ENCODE results near the gene NHSL2.

Gene NHSL2

DNA sequence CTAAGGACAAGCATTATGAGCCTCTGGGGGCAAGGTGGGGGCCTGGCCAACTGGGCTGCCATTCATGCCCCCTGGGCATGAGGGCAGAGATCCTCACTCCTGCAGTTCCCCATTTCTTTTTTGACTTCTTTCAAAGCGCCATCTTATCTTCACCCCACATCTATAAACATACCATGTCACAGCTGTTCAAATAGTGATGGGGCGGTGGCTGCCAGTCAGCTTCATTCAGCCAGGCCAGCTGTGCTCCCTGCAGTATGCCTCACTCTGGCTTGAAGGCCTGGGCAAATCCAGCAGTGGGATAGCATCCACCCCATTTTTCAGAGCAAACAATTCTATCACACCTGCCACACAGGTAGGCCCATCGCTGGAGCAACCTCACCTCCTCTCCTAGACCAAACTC lies 85.5 kb downstream of the NHSL2 start:
- no peak overlapping the region for H3K9ac ChIP-seq (ENCODE audit: low read length)
- H3K4me3 ChIP-seq (ENCODE audit: low read length) = no peak overlapping the region
- H3K27ac ChIP-seq (ENCODE audit: low read depth, low read length) = no peak overlapping the region
- no peaks in the 10 kb centered on the region for H3K4me1 ChIP-seq (ENCODE audit: control insufficient read depth, insufficient read depth, low read length)
- H3K36me3 ChIP-seq (ENCODE audit: control insufficient read depth, insufficient read depth, low read length) = no peaks in the 10 kb centered on the region
- H3K27me3 ChIP-seq (ENCODE audit: control insufficient read depth, insufficient read depth, low read length) = peaks cover 2% of the 10 kb centered on the region

DNA sequence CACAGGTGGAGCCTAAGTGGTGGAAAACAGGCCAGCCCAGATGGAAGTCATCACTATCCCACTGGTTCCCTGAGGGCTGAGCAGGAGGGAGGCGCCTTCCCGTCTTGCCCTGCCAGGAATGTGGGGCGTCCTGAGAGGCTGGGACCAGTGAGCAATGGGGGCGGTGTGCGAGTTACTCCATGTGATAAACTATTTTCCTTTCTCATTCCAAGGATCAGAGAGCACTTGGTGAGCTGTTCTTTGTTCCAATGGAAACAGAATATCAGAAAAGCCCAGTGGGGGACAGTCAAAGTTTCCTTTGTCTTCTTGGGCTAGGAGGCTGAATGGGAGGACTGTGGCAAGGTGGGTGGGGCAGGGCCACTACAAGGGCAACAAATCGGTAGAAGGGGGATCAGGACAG lies 86.2 kb downstream of the NHSL2 start:
- Histone ChIP-seq H3K4me3 (ENCODE audit: low read length) (no peak overlapping the region), H3K36me3 (ENCODE audit: control insufficient read depth, insufficient read depth, low read length) (no peaks in the 10 kb centered on the region), H3K27me3 (ENCODE audit: control insufficient read depth, insufficient read depth, low read length) (peaks cover 2% of the 10 kb centered on the region), H3K4me1 (ENCODE audit: control insufficient read depth, insufficient read depth, low read length) (no peaks in the 10 kb centered on the region), H3K9ac (ENCODE audit: low read length) (no peak overlapping the region), H3K27ac (ENCODE audit: low read depth, low read length) (no peak overlapping the region)

DNA sequence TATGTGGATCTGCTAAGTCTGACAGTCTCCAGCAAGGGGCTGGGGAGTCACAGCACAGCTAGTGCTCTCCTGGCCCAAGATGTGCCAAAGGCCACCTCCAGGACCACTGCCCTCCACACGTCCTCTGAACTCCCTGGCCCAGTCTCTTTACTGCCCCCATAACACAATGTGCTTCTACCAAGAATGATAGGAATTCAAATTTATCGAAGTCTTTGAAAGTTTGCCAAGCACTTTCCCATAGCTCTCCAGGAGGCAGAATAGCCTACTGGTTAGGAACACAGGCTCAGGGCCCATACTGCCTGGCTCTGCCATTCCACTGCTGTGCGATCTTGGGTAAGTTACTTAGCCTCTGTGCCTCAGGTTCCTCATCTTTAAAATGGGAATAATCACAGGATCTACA lies 86.7 kb downstream of the NHSL2 start:
- Histone ChIP-seq H3K4me1 (ENCODE audit: control insufficient read depth, insufficient read depth, low read length) (no peaks in the 10 kb centered on the region), H3K27me3 (ENCODE audit: control insufficient read depth, insufficient read depth, low read length) (peaks cover 2% of the 10 kb centered on the region), H3K9ac (ENCODE audit: low read length) (no peak overlapping the region), H3K27ac (ENCODE audit: low read depth, low read length) (no peak overlapping the region), H3K36me3 (ENCODE audit: control insufficient read depth, insufficient read depth, low read length) (no peaks in the 10 kb centered on the region), H3K4me3 (ENCODE audit: low read length) (no peak overlapping the region)

DNA sequence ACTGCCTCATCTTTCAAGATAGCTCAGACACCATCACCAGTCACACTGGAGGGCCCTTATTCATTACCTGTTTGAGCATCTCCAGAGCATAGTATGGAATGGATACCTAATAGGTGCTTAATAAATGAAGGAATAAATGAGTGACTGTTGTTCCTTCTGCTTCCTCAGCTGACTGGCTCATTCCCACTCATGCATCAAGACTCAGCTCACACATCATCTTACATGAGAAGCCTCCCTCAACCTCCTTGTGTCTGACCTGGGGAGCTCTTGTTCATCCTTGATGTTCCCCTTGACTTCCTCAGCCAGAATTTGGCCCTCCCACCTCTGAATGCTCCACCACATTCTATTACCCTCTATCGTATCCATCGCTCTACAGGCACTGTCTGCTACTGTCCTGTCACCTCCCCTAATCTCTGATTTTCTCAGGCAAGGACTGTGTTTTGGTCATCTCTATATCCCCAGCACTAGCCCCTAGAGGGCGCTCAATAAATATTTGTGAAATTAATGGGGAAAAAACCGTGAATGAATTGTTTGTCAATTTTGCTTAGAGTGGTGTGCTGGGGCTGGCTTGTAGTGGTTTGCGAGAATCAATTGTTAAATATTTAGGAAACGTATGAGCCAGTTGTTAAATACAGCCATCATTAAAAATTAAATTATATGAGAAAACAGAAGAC lies 88.3 kb downstream of the NHSL2 start:
- no peak overlapping the region for H3K9ac ChIP-seq (ENCODE audit: low read length)
- no peak overlapping the region for H3K27ac ChIP-seq (ENCODE audit: low read depth, low read length)
- H3K4me1 ChIP-seq (ENCODE audit: control insufficient read depth, insufficient read depth, low read length) = no peaks in the 10 kb centered on the region
- no peak overlapping the region for H3K4me3 ChIP-seq (ENCODE audit: low read length)
- no peaks in the 10 kb centered on the region for H3K36me3 ChIP-seq (ENCODE audit: control insufficient read depth, insufficient read depth, low read length)
- peaks cover 2% of the 10 kb centered on the region for H3K27me3 ChIP-seq (ENCODE audit: control insufficient read depth, insufficient read depth, low read length)

DNA sequence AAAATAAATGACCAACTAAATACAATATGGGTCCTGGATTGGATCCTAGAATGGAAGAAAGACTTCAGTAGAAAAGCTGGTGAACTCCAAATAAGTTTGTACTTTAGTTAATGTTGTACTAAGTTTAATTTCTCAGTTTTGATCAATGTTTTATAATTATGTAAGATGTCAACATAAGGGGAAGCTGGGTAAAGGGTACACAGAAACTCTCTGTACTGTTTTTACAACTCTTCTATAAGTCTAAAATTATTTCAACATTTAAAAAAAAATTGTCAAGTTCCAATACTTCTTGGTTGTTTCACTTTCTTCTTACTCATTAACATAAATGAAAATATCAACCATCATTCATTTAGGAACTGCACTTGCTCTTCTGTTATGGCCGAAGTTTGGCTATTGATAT lies 88.9 kb downstream of the NHSL2 start:
- H3K9ac ChIP-seq (ENCODE audit: low read length) = no peak overlapping the region

DNA sequence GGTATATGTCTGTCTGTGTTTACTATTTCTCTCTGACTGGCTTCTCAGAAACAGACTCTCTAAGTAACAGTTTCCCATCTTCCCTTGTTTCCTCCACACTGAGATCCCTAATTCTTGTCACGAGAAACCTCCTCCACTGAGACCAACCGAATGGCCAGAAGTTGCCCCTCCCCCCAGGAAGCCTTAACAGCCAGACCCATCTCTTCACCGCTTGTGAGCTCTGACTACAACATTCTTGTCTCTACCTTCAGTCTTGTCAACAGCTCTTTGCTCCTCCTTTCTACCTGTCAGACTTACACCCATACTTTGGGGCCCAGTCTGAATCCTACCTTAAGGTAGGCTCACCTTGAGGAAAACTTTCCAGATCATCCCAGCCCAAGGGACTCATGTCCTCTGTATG lies 90.8 kb downstream of the NHSL2 start:
- H3K9ac ChIP-seq (ENCODE audit: low read length) = no peak overlapping the region
- H3K4me3 ChIP-seq (ENCODE audit: low read length) = no peak overlapping the region
- H3K4me1 ChIP-seq (ENCODE audit: control insufficient read depth, insufficient read depth, low read length) = no peaks in the 10 kb centered on the region
- H3K27me3 ChIP-seq (ENCODE audit: control insufficient read depth, insufficient read depth, low read length) = peaks cover 2% of the 10 kb centered on the region
- no peaks in the 10 kb centered on the region for H3K36me3 ChIP-seq (ENCODE audit: control insufficient read depth, insufficient read depth, low read length)
- no peak overlapping the region for H3K27ac ChIP-seq (ENCODE audit: low read depth, low read length)

More for the DNA sequence above, 88.9 kb downstream of the NHSL2 start:
- no peaks in the 10 kb centered on the region for H3K4me1 ChIP-seq (ENCODE audit: control insufficient read depth, insufficient read depth, low read length)
- no peak overlapping the region for H3K27ac ChIP-seq (ENCODE audit: low read depth, low read length)
- H3K27me3 ChIP-seq (ENCODE audit: control insufficient read depth, insufficient read depth, low read length) = peaks cover 2% of the 10 kb centered on the region
- H3K4me3 ChIP-seq (ENCODE audit: low read length) = no peak overlapping the region
- no peaks in the 10 kb centered on the region for H3K36me3 ChIP-seq (ENCODE audit: control insufficient read depth, insufficient read depth, low read length)

DNA sequence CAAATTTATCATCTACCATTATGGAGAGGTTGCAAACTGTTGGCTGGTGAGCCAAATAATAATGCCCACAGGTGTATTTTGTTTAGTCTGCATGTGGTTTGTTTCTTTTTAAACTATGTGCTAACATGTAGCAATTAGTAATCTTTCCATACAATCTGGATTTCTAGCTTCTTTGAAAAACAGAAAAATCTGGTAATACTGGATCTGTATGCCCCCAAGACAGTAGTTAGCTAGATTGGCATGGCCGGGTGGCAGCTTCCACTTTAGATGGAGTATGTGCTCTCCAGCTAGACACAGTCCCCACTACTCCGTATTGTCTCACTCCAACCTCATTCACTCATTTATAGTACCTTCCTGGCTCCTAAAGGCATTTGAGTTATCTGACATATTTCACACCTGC lies 91.3 kb downstream of the NHSL2 start:
- Histone ChIP-seq H3K4me1 (ENCODE audit: control insufficient read depth, insufficient read depth, low read length) (no peaks in the 10 kb centered on the region), H3K4me3 (ENCODE audit: low read length) (no peak overlapping the region), H3K36me3 (ENCODE audit: control insufficient read depth, insufficient read depth, low read length) (no peaks in the 10 kb centered on the region), H3K27ac (ENCODE audit: low read depth, low read length) (no peak overlapping the region), H3K27me3 (ENCODE audit: control insufficient read depth, insufficient read depth, low read length) (peaks cover 2% of the 10 kb centered on the region), H3K9ac (ENCODE audit: low read length) (no peak overlapping the region)

DNA sequence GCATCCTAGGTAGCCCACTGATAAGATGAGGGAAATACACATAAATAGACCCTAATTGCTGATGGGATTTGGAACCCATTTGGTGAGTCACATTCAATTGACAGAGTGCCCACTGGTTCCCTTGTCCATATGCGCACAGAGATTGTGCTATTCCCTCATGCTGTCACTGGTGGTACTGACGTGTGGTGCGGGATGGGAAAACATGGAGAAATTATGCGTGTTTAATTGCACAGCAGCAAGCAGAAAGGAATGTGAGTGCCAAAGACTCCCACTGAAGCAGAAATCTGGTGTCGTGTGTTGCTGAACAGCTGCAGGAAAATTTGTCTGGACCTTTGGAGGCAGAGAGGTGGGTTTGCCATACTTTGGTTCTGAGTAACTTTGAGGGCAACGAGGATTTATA lies 92.2 kb downstream of the NHSL2 start:
- H3K4me1 ChIP-seq (ENCODE audit: control insufficient read depth, insufficient read depth, low read length) = no peaks in the 10 kb centered on the region
- H3K9ac ChIP-seq (ENCODE audit: low read length) = no peak overlapping the region
- H3K27ac ChIP-seq (ENCODE audit: low read depth, low read length) = no peak overlapping the region
- H3K36me3 ChIP-seq (ENCODE audit: control insufficient read depth, insufficient read depth, low read length) = no peaks in the 10 kb centered on the region
- peaks cover 2% of the 10 kb centered on the region for H3K27me3 ChIP-seq (ENCODE audit: control insufficient read depth, insufficient read depth, low read length)
- no peak overlapping the region for H3K4me3 ChIP-seq (ENCODE audit: low read length)

DNA sequence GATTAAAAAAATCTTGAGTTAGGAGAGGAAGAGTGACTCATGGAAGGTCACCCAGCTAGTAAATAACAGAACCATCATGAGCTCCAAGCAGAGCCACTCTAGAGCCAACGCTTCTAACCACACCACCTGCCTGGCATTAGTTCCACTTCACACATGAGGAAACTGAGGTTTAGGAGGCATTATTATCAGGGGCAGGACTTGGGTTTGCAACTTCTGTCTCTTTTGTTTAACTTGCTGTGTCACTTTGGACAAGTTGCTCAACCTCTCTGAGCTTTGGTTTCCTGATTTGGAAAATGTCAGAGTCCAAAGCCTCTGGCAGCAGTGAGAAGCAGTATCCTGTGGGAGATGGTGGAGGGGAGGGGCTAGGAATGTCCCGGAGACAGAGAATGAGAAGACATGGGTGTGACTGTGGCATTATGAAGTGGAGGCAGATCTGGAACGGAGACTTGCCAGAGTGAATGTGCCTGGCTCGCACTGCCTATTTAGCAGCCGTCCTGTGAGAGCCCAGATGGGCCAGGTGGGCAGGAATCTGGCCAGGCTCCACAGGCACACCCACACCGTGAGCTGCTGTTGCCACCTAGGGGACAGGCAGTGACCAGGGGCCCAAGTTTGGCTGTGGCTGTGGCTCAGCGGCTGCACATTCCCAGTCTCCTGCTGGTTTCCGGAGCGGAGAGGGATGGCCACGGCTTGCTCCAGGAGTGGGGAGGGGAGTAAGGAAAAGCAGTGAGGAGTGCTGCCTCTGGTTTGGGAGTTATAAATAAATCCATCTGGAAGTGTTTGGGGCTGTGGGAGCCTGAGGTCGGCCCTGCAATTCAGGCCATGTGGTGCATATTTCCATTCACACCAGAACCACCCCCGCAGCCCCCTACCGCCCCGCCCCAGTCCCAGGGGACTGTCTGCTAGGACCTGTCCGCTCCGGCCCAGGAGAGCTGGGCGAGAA lies 93.4 kb downstream of the NHSL2 start:
- Histone ChIP-seq H3K9ac (ENCODE audit: low read length) (no peak overlapping the region), H3K36me3 (ENCODE audit: control insufficient read depth, insufficient read depth, low read length) (no peaks in the 10 kb centered on the region), H3K4me1 (ENCODE audit: control insufficient read depth, insufficient read depth, low read length) (no peaks in the 10 kb centered on the region), H3K27me3 (ENCODE audit: control insufficient read depth, insufficient read depth, low read length) (peaks cover 2% of the 10 kb centered on the region), H3K4me3 (ENCODE audit: low read length) (no peak overlapping the region), H3K27ac (ENCODE audit: low read depth, low read length) (no peak overlapping the region)

DNA sequence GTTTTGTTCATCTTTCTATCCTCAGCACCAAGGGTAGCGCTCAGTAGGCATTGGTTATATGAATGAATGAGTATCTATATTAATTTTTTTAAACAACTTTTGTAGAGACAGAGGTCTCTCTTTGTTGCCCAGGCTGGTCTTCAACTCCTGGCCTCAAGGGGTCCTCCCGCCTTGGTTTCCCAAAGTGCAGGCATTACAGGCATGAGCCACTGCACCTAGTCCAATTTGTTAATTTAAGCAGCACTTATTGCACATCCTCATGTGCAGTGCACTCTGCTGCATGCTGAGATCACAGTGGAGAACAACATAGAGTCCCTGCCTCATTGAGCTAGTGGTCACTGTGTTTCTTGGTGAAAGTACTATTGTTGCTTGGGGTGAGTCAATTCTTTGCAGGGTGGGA lies 94.4 kb downstream of the NHSL2 start:
- Histone ChIP-seq H3K9ac (ENCODE audit: low read length) (no peak overlapping the region), H3K4me3 (ENCODE audit: low read length) (no peak overlapping the region), H3K27me3 (ENCODE audit: control insufficient read depth, insufficient read depth, low read length) (peaks cover 2% of the 10 kb centered on the region), H3K4me1 (ENCODE audit: control insufficient read depth, insufficient read depth, low read length) (no peaks in the 10 kb centered on the region), H3K27ac (ENCODE audit: low read depth, low read length) (no peak overlapping the region), H3K36me3 (ENCODE audit: control insufficient read depth, insufficient read depth, low read length) (no peaks in the 10 kb centered on the region)

DNA sequence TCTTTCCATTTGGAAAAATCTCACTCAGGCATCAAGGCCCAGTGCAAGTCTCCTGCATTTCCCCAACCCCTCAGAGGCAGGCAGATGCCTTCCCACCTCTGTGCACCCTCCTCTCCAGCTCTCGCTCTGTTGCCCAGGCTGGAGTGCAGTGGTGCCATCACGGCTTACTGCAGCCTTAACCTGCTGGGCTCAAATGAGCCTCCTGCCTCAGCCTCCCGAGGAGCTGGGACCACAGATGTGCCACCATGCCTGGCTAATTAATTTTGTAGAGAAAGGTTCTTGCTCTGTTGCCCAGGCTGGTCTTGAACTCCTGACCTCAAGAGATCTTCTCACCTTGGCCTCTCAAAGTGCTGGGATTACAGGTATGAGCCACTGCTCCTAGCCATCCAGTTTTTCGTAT lies 95.8 kb downstream of the NHSL2 start:
- Histone ChIP-seq H3K4me1 (ENCODE audit: control insufficient read depth, insufficient read depth, low read length) (no peaks in the 10 kb centered on the region), H3K36me3 (ENCODE audit: control insufficient read depth, insufficient read depth, low read length) (no peaks in the 10 kb centered on the region), H3K4me3 (ENCODE audit: low read length) (no peak overlapping the region), H3K27me3 (ENCODE audit: control insufficient read depth, insufficient read depth, low read length) (peaks cover 2% of the 10 kb centered on the region), H3K27ac (ENCODE audit: low read depth, low read length) (no peak overlapping the region), H3K9ac (ENCODE audit: low read length) (no peak overlapping the region)

DNA sequence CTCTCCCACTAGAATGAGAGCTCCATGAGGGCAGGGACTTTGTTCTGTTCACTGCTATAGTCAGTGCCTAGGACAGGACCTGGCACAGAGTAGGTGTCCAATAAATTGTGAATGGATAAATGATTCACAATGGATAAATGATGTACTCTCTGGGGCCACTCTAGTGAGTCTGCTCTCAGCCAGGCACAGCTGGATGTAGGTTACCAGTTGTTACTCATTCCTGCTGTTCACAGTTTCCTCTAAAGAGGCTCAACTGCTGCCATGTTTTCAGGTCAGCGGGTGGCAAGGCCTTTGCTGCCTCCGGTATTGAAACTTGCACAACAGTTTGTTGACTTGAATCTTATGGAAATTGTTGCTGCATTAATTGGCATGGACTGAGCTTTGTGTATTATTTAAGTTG lies 99.1 kb downstream of the NHSL2 start:
- Histone ChIP-seq H3K9ac (ENCODE audit: low read length) (no peak overlapping the region), H3K27ac (ENCODE audit: low read depth, low read length) (no peak overlapping the region), H3K36me3 (ENCODE audit: control insufficient read depth, insufficient read depth, low read length) (no peaks in the 10 kb centered on the region), H3K4me3 (ENCODE audit: low read length) (no peak overlapping the region), H3K4me1 (ENCODE audit: control insufficient read depth, insufficient read depth, low read length) (no peaks in the 10 kb centered on the region), H3K27me3 (ENCODE audit: control insufficient read depth, insufficient read depth, low read length) (peaks cover 2% of the 10 kb centered on the region)

DNA sequence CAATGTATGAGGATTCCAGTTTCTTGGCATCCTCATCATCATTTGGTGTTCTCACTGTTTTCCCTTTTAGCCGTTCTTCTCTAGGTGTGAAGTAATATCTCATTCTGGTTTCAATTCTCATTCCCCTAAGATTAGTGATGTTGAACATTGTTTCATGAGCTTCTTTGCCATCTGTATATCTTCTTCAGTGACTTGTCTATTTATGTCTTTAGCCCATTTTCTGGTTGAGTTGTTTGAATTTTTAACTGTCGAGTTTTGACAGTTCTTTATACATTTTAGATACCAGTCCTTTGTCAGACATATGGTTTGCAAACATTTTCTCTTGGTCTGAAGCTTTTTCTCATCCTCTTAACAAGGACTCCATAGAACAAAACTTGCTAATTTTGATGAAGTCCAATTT lies 101.1 kb downstream of the NHSL2 start:
- no peaks in the 10 kb centered on the region for H3K4me1 ChIP-seq (ENCODE audit: control insufficient read depth, insufficient read depth, low read length)
- no peak overlapping the region for H3K27ac ChIP-seq (ENCODE audit: low read depth, low read length)
- no peak overlapping the region for H3K9ac ChIP-seq (ENCODE audit: low read length)
- H3K27me3 ChIP-seq (ENCODE audit: control insufficient read depth, insufficient read depth, low read length) = no peaks in the 10 kb centered on the region
- no peaks in the 10 kb centered on the region for H3K36me3 ChIP-seq (ENCODE audit: control insufficient read depth, insufficient read depth, low read length)
- no peak overlapping the region for H3K4me3 ChIP-seq (ENCODE audit: low read length)

Measured in rectal smooth muscle tissue (tissue), 1 donor.